RWPE2 (cell line): ENCODE measurements around the gene BRWD1.

Experiments
- ATAC-seq: fragments of 200-7000 bp; cut with Tn5 transposase; 3 replicates; pipeline ENCODE4 v1.9.1; 2021; ENCODE audit warnings: low read depth
- DNase-seq: peaks from one replicate; pipeline ENCODE4 v3.0.0-alpha.2; 2020; ENCODE audit warnings: low spot score
- H3K27ac ChIP-seq: fragments of 450-650 bp; 2 replicates; pipeline ENCODE4 v1.5.1; 2017; ENCODE audit warnings: mild to moderate bottlenecking; ENCODE audit not compliant: poor library complexity, severe bottlenecking
- H3K27me3 ChIP-seq: fragments of 250-450 bp; sonication (Bioruptor Pico); 2 replicates; pipeline ENCODE4 v1.5.1; 2021; ENCODE audit warnings: mild to moderate bottlenecking, moderate library complexity; ENCODE audit not compliant: insufficient read depth, poor library complexity, severe bottlenecking
- H3K36me3 ChIP-seq: fragments of 250-450 bp; sonication (Bioruptor Pico); 2 replicates; pipeline ENCODE4 v1.5.1; 2020; ENCODE audit warnings: low read depth, mild to moderate bottlenecking, moderate library complexity
- H3K4me1 ChIP-seq: fragments of 250-450 bp; sonication (Bioruptor Pico); 2 replicates; pipeline ENCODE4 v1.5.1; 2021; ENCODE audit warnings: mild to moderate bottlenecking, moderate library complexity; ENCODE audit not compliant: insufficient read depth, poor library complexity, severe bottlenecking
- H3K4me3 ChIP-seq: fragments of 250-450 bp; sonication (Bioruptor Pico); 2 replicates; pipeline ENCODE4 v1.5.1; 2021; ENCODE audit warnings: mild to moderate bottlenecking, moderate library complexity; ENCODE audit not compliant: severe bottlenecking
- H3K9me3 ChIP-seq: fragments of 250-450 bp; sonication (Bioruptor Pico); 2 replicates; pipeline ENCODE4 v1.5.1; 2021; ENCODE audit warnings: mild to moderate bottlenecking, moderate library complexity; ENCODE audit not compliant: severe bottlenecking
- CTCF ChIP-seq: fragments of 450-650 bp; IDR thresholded peaks from one replicate; pipeline ENCODE4 v1.5.1; 2017; ENCODE audit warnings: mild to moderate bottlenecking, moderate library complexity; ENCODE audit not compliant: poor library complexity, severe bottlenecking

BRWD1 gene

GRCh38 chr21:39184050-39184980, 129.1 kb downstream of the BRWD1 start:
- peak overlapping the region; percentile 81 for H3K4me3 ChIP-seq
- TF ChIP-seq CTCF = no peak
- H3K27me3 ChIP-seq = no peaks in the 10 kb centered on the region
- H3K9me3 ChIP-seq = no peaks in the 10 kb centered on the region
- peak overlapping the region; percentile 69 for H3K27ac ChIP-seq
- ATAC-seq (no peak), DNase-seq (no peak)
- H3K4me1 ChIP-seq = peaks cover 25% of the 10 kb centered on the region
- peaks cover 19% of the 10 kb centered on the region for H3K36me3 ChIP-seq

GRCh38 chr21:39183272-39184049, 130.0 kb downstream of the BRWD1 start, which contains the start of gene PSMG1:
TSS of gene PSMG1 (minus strand) at chr21:39183451. CDS start at chr21:39183385, 66 bp downstream.
- ATAC-seq (peak; percentile 87), DNase-seq (peak; percentile 91)
- peaks cover 25% of the 10 kb centered on the region for H3K4me1 ChIP-seq

GRCh38 chr21:39182484-39183271, 130.8 kb downstream of the BRWD1 start:
- Histone ChIP-seq H3K27me3 (no peaks in the 10 kb centered on the region), H3K36me3 (peaks cover 35% of the 10 kb centered on the region), H3K27ac (peak overlapping the region; percentile 69), H3K9me3 (no peaks in the 10 kb centered on the region), H3K4me3 (peak overlapping the region; percentile 81), H3K4me1 (peaks cover 25% of the 10 kb centered on the region)
- ATAC-seq (peak; percentile 46; the same call in 2 of the 3 replicates), DNase-seq (no peak)
- TF ChIP-seq CTCF = no peak

More at GRCh38 chr21:39183272-39184049, 130.0 kb downstream of the BRWD1 start, which contains the start of gene PSMG1:
- TF ChIP-seq CTCF = no peak
- Histone ChIP-seq H3K27ac (peak within 1 kb of the TSS; percentile 69), H3K27me3 (no peaks in the 10 kb centered on the region), H3K36me3 (peaks cover 27% of the 10 kb centered on the region), H3K9me3 (no peaks in the 10 kb centered on the region), H3K4me3 (peak within 1 kb of the TSS; percentile 81)

GRCh38 chr21:39182016-39182415, 131.4 kb downstream of the BRWD1 start:
- H3K9me3 ChIP-seq = no peaks in the 10 kb centered on the region
- no peak for DNase-seq
- H3K4me1 ChIP-seq = peaks cover 25% of the 10 kb centered on the region
- peak overlapping the region; percentile 81 for H3K4me3 ChIP-seq
- peaks cover 42% of the 10 kb centered on the region for H3K36me3 ChIP-seq
- no peak for TF ChIP-seq CTCF
- no peak for ATAC-seq
- no peaks in the 10 kb centered on the region for H3K27me3 ChIP-seq
- H3K27ac ChIP-seq = no peak overlapping the region
